CD8-positive, alpha-beta memory T cell (primary cell): Measurements from ENCODE around the gene URB2. TPM values are rescaled to one million over a fixed set of nuclear protein-coding genes. Genes with fewer than 3 reads are reported as not detected.
A peak's percentile ranks its signal among the peaks of the same experiment; 100 is the strongest.

ENCODE experiments used
- CTCF ChIA-PET: fragments of 350-600 bp; sonication (Branson Sonifier 250); formaldehyde crosslinking; loops from one replicate; lab custom pipeline; 2021; ENCODE audit warnings: antibody characterized with exemption; lab: Charles Lee
- POLR2A ChIA-PET: fragments of 350-600 bp; sonication (Branson Sonifier 250); formaldehyde crosslinking; loops from one replicate; lab custom pipeline; 2021; ENCODE audit warnings: antibody characterized with exemption; lab: Charles Lee
- DNase-seq, 5 donors: peaks; one replicate each; pipeline versions ENCODE4 v3.0.0 to v3.0.0-alpha.2; 2020 to 2022; ENCODE audit warnings: mixed read lengths in 1 of 5
- H3K27ac ChIP-seq: one replicate; pipeline ENCODE4 v1.7.0; 2013; ENCODE audit warnings: low read depth, mild to moderate bottlenecking, low read length, moderate library complexity
- H3K27me3 ChIP-seq: 2 replicates; pipeline ENCODE4 v1.7.0; 2013; ENCODE audit warnings: low read length, mild to moderate bottlenecking; ENCODE audit not compliant: insufficient read depth, poor library complexity, severe bottlenecking
- H3K36me3 ChIP-seq: 2 replicates; pipeline ENCODE4 v1.7.0; 2013; ENCODE audit warnings: mild to moderate bottlenecking, low read length, moderate library complexity; ENCODE audit not compliant: insufficient read depth
- H3K4me1 ChIP-seq: 2 replicates; pipeline ENCODE4 v1.7.0; 2013; ENCODE audit warnings: mild to moderate bottlenecking, low read length, moderate library complexity; ENCODE audit not compliant: insufficient read depth
- H3K4me3 ChIP-seq: 2 replicates; pipeline ENCODE4 v1.7.0; 2013; ENCODE audit warnings: mild to moderate bottlenecking, low read length
- H3K9me3 ChIP-seq: 2 replicates; pipeline ENCODE4 v1.7.0; 2013; ENCODE audit warnings: mild to moderate bottlenecking, low read length
- H3K27ac Mint-ChIP-seq, 8 donors: one replicate each; pipeline ENCODE4 v1.8.0; 2020 to 2021; ENCODE audit warnings: mixed read lengths in 8 of 8, mild to moderate bottlenecking in 6 of 8, inconsistent platforms in 3 of 8, moderate library complexity in 3 of 8
- H3K27me3 Mint-ChIP-seq, 2 donors: one replicate each; pipeline ENCODE4 v1.8.0; 2020 to 2021; ENCODE audit warnings: mixed read lengths in 2 of 2, mild to moderate bottlenecking in 1 of 2, moderate library complexity in 1 of 2
- H3K36me3 Mint-ChIP-seq, 3 donors: one replicate each; pipeline ENCODE4 v1.8.0; 2020 to 2021; ENCODE audit warnings: mixed read lengths in 3 of 3, inconsistent platforms in 1 of 3, mild to moderate bottlenecking in 1 of 3
- H3K4me1 Mint-ChIP-seq, 3 donors: one replicate each; pipeline ENCODE4 v1.8.0; 2020 to 2021; ENCODE audit warnings: mixed read lengths in 3 of 3, inconsistent platforms in 1 of 3, mild to moderate bottlenecking in 1 of 3
- H3K4me3 Mint-ChIP-seq, 7 donors: one replicate each; pipeline ENCODE4 v1.8.0; 2020 to 2021; ENCODE audit warnings: mixed read lengths in 7 of 7, mild to moderate bottlenecking in 6 of 7, moderate library complexity in 4 of 7, inconsistent platforms in 2 of 7
- H3K9me3 Mint-ChIP-seq, 5 donors: one replicate each; pipeline ENCODE4 v1.8.0; 2020 to 2022; ENCODE audit warnings: mixed read lengths in 5 of 5, mild to moderate bottlenecking in 3 of 5, moderate library complexity in 2 of 5, inconsistent platforms in 1 of 5
- polyA plus RNA-seq: library from polyadenylated mRNA; unstranded; fragments of 300-500 nt; fragmentation: Illumina TruSeq; gene quantifications from one replicate; pipeline ENCODE4 v1.2.3, GENCODE V29; 2021
- total RNA-seq, 2 experiments: library from RNA; stranded (reverse); gene quantifications; one replicate each; pipeline ENCODE4 v1.2.3, GENCODE V29; 2021

The URB2 gene
- total and polyA plus RNA-seq, 3 experiments from 2014 or later: 6.5 to 38.2 (median 37.6) TPM

- Histone ChIP-seq H3K4me3 (no peak overlapping the region), H3K27ac (no peak overlapping the region), H3K27me3 (no peaks in the 10 kb centered on the region), H3K4me1 (no peaks in the 10 kb centered on the region), H3K9me3 (no peaks in the 10 kb centered on the region), H3K36me3 (peaks cover 25% of the 10 kb centered on the region)
- no peak for DNase-seq
- ChIA-PET CTCF (no interaction called here), POLR2A (no interaction called here)
- Mint-ChIP-seq H3K27ac (peak overlapping the region in 1 of 8 donors; percentile 29), H3K4me1 (peaks cover 6 to 15% (median 10%) of the 10 kb centered on the region in 3 donors), H3K27me3 (peaks cover 0 to 1% of the 10 kb centered on the region in 2 donors), H3K4me3 (peak overlapping the region in 1 of 7 donors; percentile 32), H3K9me3 (no peaks in the 10 kb centered on the region), H3K36me3 (peaks cover 0 to 76% (median 16%) of the 10 kb centered on the region in 3 donors)
Measured at GRCh38 chr1:229640455-229640854, 14.4 kb downstream of the URB2 start.

- peaks cover 0 to 1% of the 10 kb centered on the region in 2 donors for H3K27me3 Mint-ChIP-seq
- ChIA-PET POLR2A (no interaction called here), CTCF (no interaction called here)
- no peak for DNase-seq
- H3K36me3 Mint-ChIP-seq: peaks cover 0 to 75% (median 18%) of the 10 kb centered on the region in 3 donors
- Histone ChIP-seq H3K4me1 (no peaks in the 10 kb centered on the region), H3K4me3 (no peak overlapping the region), H3K9me3 (no peaks in the 10 kb centered on the region), H3K27me3 (no peaks in the 10 kb centered on the region), H3K27ac (no peak overlapping the region), H3K36me3 (peaks cover 17% of the 10 kb centered on the region)
- no peaks in the 10 kb centered on the region for H3K9me3 Mint-ChIP-seq
- H3K27ac Mint-ChIP-seq: no peak overlapping the region
- no peak overlapping the region for H3K4me3 Mint-ChIP-seq
- peaks cover 6 to 15% (median 10%) of the 10 kb centered on the region in 3 donors for H3K4me1 Mint-ChIP-seq
Measured at GRCh38 chr1:229641306-229641705, 15.3 kb downstream of the URB2 start.

GRCh38 chr1:229642376-229642775 lies 16.3 kb downstream of the URB2 start:
- no peak for DNase-seq
- ChIA-PET CTCF (no interaction called here), POLR2A (no interaction called here)
- Mint-ChIP-seq H3K27ac (peak overlapping the region in 3 of 8 donors; percentile 19 to 70 (median 23)), H3K4me3 (no peak overlapping the region), H3K36me3 (peaks cover 0 to 75% (median 16%) of the 10 kb centered on the region in 3 donors), H3K9me3 (no peaks in the 10 kb centered on the region), H3K4me1 (peaks cover 6 to 15% (median 10%) of the 10 kb centered on the region in 3 donors), H3K27me3 (peaks cover 0 to 1% of the 10 kb centered on the region in 2 donors)
- Histone ChIP-seq H3K27ac (no peak overlapping the region), H3K4me3 (no peak overlapping the region), H3K4me1 (no peaks in the 10 kb centered on the region), H3K27me3 (no peaks in the 10 kb centered on the region), H3K36me3 (peaks cover 13% of the 10 kb centered on the region), H3K9me3 (no peaks in the 10 kb centered on the region)

GRCh38 chr1:229642970-229643369 lies 16.9 kb downstream of the URB2 start:
- H3K27ac Mint-ChIP-seq: peak overlapping the region in 1 of 8 donors; percentile 11

GRCh38 chr1:229643996-229644745 lies 18.1 kb downstream of the URB2 start:
- H3K27me3 ChIP-seq: no peaks in the 10 kb centered on the region
- Mint-ChIP-seq H3K9me3 (no peaks in the 10 kb centered on the region), H3K27me3 (peaks cover 0 to 1% of the 10 kb centered on the region in 2 donors), H3K36me3 (peaks cover 0 to 76% (median 14%) of the 10 kb centered on the region in 3 donors), H3K4me1 (peaks cover 6 to 15% (median 10%) of the 10 kb centered on the region in 3 donors), H3K4me3 (no peak overlapping the region), H3K27ac (no peak overlapping the region)
- ChIA-PET POLR2A (no interaction called here), CTCF (no interaction called here)
- no peak overlapping the region for H3K27ac ChIP-seq
- H3K9me3 ChIP-seq: no peaks in the 10 kb centered on the region
- H3K36me3 ChIP-seq: peaks cover 7% of the 10 kb centered on the region
- no peak for DNase-seq
- no peak overlapping the region for H3K4me3 ChIP-seq
- H3K4me1 ChIP-seq: no peaks in the 10 kb centered on the region

More at GRCh38 chr1:229642970-229643369, 16.9 kb downstream of the URB2 start:
- no peaks in the 10 kb centered on the region for H3K9me3 Mint-ChIP-seq
- peaks cover 0 to 1% of the 10 kb centered on the region in 2 donors for H3K27me3 Mint-ChIP-seq
- no peaks in the 10 kb centered on the region for H3K27me3 ChIP-seq
- H3K4me1 ChIP-seq: no peaks in the 10 kb centered on the region
- H3K27ac ChIP-seq: no peak overlapping the region
- H3K4me1 Mint-ChIP-seq: peaks cover 6 to 15% (median 10%) of the 10 kb centered on the region in 3 donors
- no peaks in the 10 kb centered on the region for H3K9me3 ChIP-seq
- no peak overlapping the region for H3K4me3 ChIP-seq
- peaks cover 0 to 75% (median 15%) of the 10 kb centered on the region in 3 donors for H3K36me3 Mint-ChIP-seq
- POLR2A ChIA-PET: no interaction called here
- H3K4me3 Mint-ChIP-seq: no peak overlapping the region
- peaks cover 9% of the 10 kb centered on the region for H3K36me3 ChIP-seq
- CTCF ChIA-PET: no interaction called here
- DNase-seq: no peak

DNA sequence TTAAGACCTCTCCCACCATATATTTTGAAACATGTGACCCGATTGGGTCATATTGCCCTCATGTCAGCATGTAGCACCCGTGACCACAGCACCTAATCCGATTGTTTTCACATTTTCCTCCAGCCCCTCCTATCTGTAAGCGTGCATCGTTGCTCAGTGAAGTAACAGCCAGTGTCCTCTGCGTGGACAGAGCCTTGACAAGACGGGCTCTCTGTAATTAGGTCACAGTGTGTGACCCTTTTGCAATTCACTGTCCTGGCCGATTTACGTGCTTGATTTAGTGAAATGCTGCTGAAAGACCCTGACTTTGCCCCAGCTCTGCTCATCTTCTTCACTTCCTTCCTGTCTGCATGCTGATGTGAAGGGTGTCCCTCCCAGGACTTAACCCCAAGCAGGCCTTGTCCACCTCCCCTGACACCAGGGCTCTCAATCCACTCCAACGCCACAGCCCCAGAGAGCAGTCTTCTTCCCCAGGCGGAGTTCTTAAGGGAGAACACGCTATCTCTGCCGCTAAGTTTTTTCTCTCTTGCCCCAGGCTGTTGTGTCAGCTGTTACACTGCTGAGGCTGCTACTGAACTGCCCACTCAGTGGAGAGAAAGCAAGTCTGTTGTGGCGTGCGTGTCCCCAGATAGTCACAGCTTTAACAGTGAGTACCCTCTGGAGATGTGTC lies 19.4 kb downstream of the URB2 start:
- Histone ChIP-seq H3K4me1 (no peaks in the 10 kb centered on the region), H3K27ac (no peak overlapping the region), H3K9me3 (no peaks in the 10 kb centered on the region), H3K36me3 (peaks cover 12% of the 10 kb centered on the region), H3K4me3 (no peak overlapping the region), H3K27me3 (no peaks in the 10 kb centered on the region)
- ChIA-PET CTCF (no interaction called here), POLR2A (no interaction called here)
- Mint-ChIP-seq H3K9me3 (no peaks in the 10 kb centered on the region), H3K36me3 (peaks cover 0 to 77% (median 16%) of the 10 kb centered on the region in 3 donors), H3K27me3 (peaks cover 0 to 1% of the 10 kb centered on the region in 2 donors), H3K27ac (peak overlapping the region in 2 of 8 donors; percentile 45 to 56), H3K4me3 (no peak overlapping the region), H3K4me1 (peaks cover 3 to 11% (median 4%) of the 10 kb centered on the region in 3 donors)
- no peak for DNase-seq

- CTCF ChIA-PET: interaction anchor here (1.3 kb wide), 1 partner anchor 45 kb away, joined by 3 read pairs; no protein-coding TSS in a partner anchor
- peaks cover 0 to 1% of the 10 kb centered on the region in 2 donors for H3K27me3 Mint-ChIP-seq
Measured at GRCh38 chr1:229648406-229648805, 22.4 kb downstream of the URB2 start.

DNA sequence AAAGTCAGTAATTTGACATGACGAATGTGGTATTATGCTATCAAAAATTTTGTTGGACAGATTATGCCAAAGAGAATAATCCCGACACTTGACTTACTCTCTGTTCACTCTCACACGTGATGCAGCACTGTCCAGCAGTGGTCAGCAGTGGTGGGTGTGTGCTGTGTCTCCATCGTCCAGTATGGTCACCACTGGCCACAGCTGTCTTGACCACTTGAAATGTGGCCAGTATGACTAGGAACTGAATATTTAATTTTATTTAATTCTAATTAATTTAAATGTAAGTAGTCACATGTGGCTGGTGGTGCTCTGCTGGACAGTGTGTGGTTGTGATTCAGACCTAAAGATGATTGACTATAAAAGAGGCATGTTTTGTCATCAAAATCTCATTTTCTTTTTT lies 24.0 kb downstream of the URB2 start:
- no peaks in the 10 kb centered on the region for H3K9me3 ChIP-seq
- Mint-ChIP-seq H3K4me3 (no peak overlapping the region), H3K4me1 (no peaks in the 10 kb centered on the region), H3K9me3 (no peaks in the 10 kb centered on the region), H3K27me3 (peaks cover 0 to 1% of the 10 kb centered on the region in 2 donors), H3K27ac (no peak overlapping the region), H3K36me3 (peaks cover 5 to 82% (median 31%) of the 10 kb centered on the region in 3 donors)
- no peaks in the 10 kb centered on the region for H3K4me1 ChIP-seq
- ChIA-PET POLR2A (interaction anchor here (0.5 kb wide), 1 partner anchor 44 kb away, joined by 3 read pairs; no protein-coding TSS in a partner anchor), CTCF (no interaction called here)
- no peak for DNase-seq
- no peak overlapping the region for H3K27ac ChIP-seq
- H3K27me3 ChIP-seq: no peaks in the 10 kb centered on the region
- H3K4me3 ChIP-seq: no peak overlapping the region
- peaks cover 27% of the 10 kb centered on the region for H3K36me3 ChIP-seq

More at GRCh38 chr1:229648406-229648805, 22.4 kb downstream of the URB2 start:
- Histone ChIP-seq H3K4me1 (no peaks in the 10 kb centered on the region), H3K27me3 (no peaks in the 10 kb centered on the region), H3K27ac (no peak overlapping the region), H3K9me3 (no peaks in the 10 kb centered on the region), H3K4me3 (no peak overlapping the region), H3K36me3 (peaks cover 16% of the 10 kb centered on the region)
- no peak overlapping the region for H3K27ac Mint-ChIP-seq
- no peaks in the 10 kb centered on the region for H3K9me3 Mint-ChIP-seq
- H3K4me3 Mint-ChIP-seq: no peak overlapping the region
- POLR2A ChIA-PET: no interaction called here
- H3K36me3 Mint-ChIP-seq: peaks cover 5 to 80% (median 25%) of the 10 kb centered on the region in 3 donors
- no peak for DNase-seq
- H3K4me1 Mint-ChIP-seq: no peaks in the 10 kb centered on the region
